HG02973 (cell line): Measurements from ENCODE around the gene IPCEF1.

Experiments used
- ATAC-seq: cut with Tn5 transposase; IDR thresholded peaks from one replicate; pipeline ENCODE4 v1.9.1; 2021; ENCODE audit warnings: moderate library complexity; ENCODE audit not compliant: unreplicated experiment

IPCEF1 gene

GRCh38 chr6:154356690-154357089, at the start of gene IPCEF1:
IPCEF1 (minus strand) TSS chr6:154356803; CDS start chr6:154265947, 90,856 bp downstream.
- ATAC-seq, result peak; percentile 27

- no peak for ATAC-seq
Observed at GRCh38 chr6:154406301-154406700, 49.7 kb upstream of the IPCEF1 start.

GRCh38 chr6:154404791-154405400, 48.3 kb upstream of the IPCEF1 start:
- ATAC-seq, result no peak

GRCh38 chr6:154403788-154404187, 47.2 kb upstream of the IPCEF1 start:
- ATAC-seq, result no peak

GRCh38 chr6:154402081-154402780, 45.6 kb upstream of the IPCEF1 start:
- ATAC-seq, result no peak

- no peak for ATAC-seq
Observed at GRCh38 chr6:154399097-154399496, 42.5 kb upstream of the IPCEF1 start.

- no peak for ATAC-seq
Observed at GRCh38 chr6:154397491-154398195, 41.0 kb upstream of the IPCEF1 start.

GRCh38 chr6:154395878-154396277, 39.3 kb upstream of the IPCEF1 start:
- ATAC-seq, result no peak

- ATAC-seq, result no peak
Observed at GRCh38 chr6:154395316-154395715, 38.7 kb upstream of the IPCEF1 start.

- no peak for ATAC-seq
Observed at GRCh38 chr6:154394571-154394970, 38.0 kb upstream of the IPCEF1 start.

- no peak for ATAC-seq
Observed at GRCh38 chr6:154390034-154390433, 33.4 kb upstream of the IPCEF1 start.

GRCh38 chr6:154388803-154389202, 32.2 kb upstream of the IPCEF1 start:
- no peak for ATAC-seq

GRCh38 chr6:154386848-154387717, 30.5 kb upstream of the IPCEF1 start:
- no peak for ATAC-seq

GRCh38 chr6:154384191-154384590, 27.6 kb upstream of the IPCEF1 start:
- ATAC-seq, result no peak

- no peak for ATAC-seq
Observed at GRCh38 chr6:154383273-154383672, 26.7 kb upstream of the IPCEF1 start.

- no peak for ATAC-seq
Observed at GRCh38 chr6:154382740-154383139, 26.1 kb upstream of the IPCEF1 start.

GRCh38 chr6:154381548-154381947, 24.9 kb upstream of the IPCEF1 start:
- no peak for ATAC-seq

GRCh38 chr6:154380741-154381140, 24.1 kb upstream of the IPCEF1 start:
- no peak for ATAC-seq

- no peak for ATAC-seq
Observed at GRCh38 chr6:154379585-154379984, 23.0 kb upstream of the IPCEF1 start.

- no peak for ATAC-seq
Observed at GRCh38 chr6:154378518-154378917, 21.9 kb upstream of the IPCEF1 start.

GRCh38 chr6:154377726-154378125, 21.1 kb upstream of the IPCEF1 start:
- ATAC-seq, result no peak
